K562 (cell line): Measurements from ENCODE around the gene RCOR2. TPM values are rescaled to one million over a fixed set of nuclear protein-coding genes. Genes with fewer than 3 reads are reported as not detected.

ENCODE experiments used
- ASH1L ChIP-seq: fragments of 450-650 bp; IDR thresholded peaks from 2 replicates; pipeline ENCODE4 v1.6.1; 2018; ENCODE audit warnings: borderline replicate concordance, mild to moderate bottlenecking, low read depth; ENCODE audit not compliant: partially characterized antibody
- CHD1 ChIP-seq: fragments of 200-600 bp; sonication (generic); IDR thresholded peaks from one replicate; pipeline ENCODE4 v1.6.1; 2012; ENCODE audit warnings: mild to moderate bottlenecking, moderate library complexity, low read length, inconsistent platforms
- CREB5 ChIP-seq: fragments of 250-450 bp; sonication (Bioruptor Pico); IDR thresholded peaks from 2 replicates; pipeline ENCODE4 v1.5.0; 2020; ENCODE audit warnings: mild to moderate bottlenecking
- DACH1 ChIP-seq: fragments of 450-650 bp; IDR thresholded peaks from 2 replicates; pipeline ENCODE4 v1.6.1; 2018; ENCODE audit not compliant: partially characterized antibody
- EHMT2 ChIP-seq: fragments of 450-650 bp; IDR thresholded peaks from 2 replicates; pipeline ENCODE4 v1.6.1; 2018; ENCODE audit warnings: antibody characterized with exemption
- HIVEP1 ChIP-seq: fragments of 250-450 bp; sonication (Bioruptor Pico); IDR thresholded peaks from 2 replicates; pipeline ENCODE4 v1.4.0; 2020; ENCODE audit warnings: mild to moderate bottlenecking
- HNRNPK ChIP-seq: fragments of 200-400 bp; formaldehyde crosslinking; IDR thresholded peaks from one replicate; pipeline ENCODE4 v1.6.1; 2018; ENCODE audit warnings: mild to moderate bottlenecking, low read depth, low read length; ENCODE audit not compliant: poor library complexity, severe bottlenecking
- KLF1 ChIP-seq: fragments of 450-650 bp; IDR thresholded peaks from 2 replicates; pipeline ENCODE4 v1.6.1; 2016; ENCODE audit warnings: missing genetic modification characterization, missing compliant biosample characterization
- MAZ ChIP-seq, 2 experiments: fragments of 450-650 bp in 1 of 2; sonication (generic) in 1 of 2; formaldehyde crosslinking; IDR thresholded peaks in 1 of 2; conservative IDR thresholded peaks in 1 of 2; 2 replicates each; pipeline versions ENCODE4 v1.4.0 to v1.5.0; 2020; ENCODE audit warnings: mild to moderate bottlenecking in 1 of 2, missing genetic modification reagents in 1 of 2
- MEIS2 ChIP-seq: fragments of 450-650 bp; IDR thresholded peaks from 2 replicates; pipeline ENCODE4 v1.6.1; 2014; ENCODE audit warnings: mild to moderate bottlenecking; ENCODE audit not compliant: partially characterized antibody
- MGA ChIP-seq: fragments of 450-650 bp; IDR thresholded peaks from 2 replicates; pipeline ENCODE4 v1.6.1; 2016; ENCODE audit warnings: mild to moderate bottlenecking, moderate library complexity
- NR4A1 ChIP-seq, 2 experiments: fragments of 250-450 bp in 1 of 2; fragments of 450-650 bp in 1 of 2; sonication (Bioruptor Pico) in 1 of 2; IDR thresholded peaks; 2 replicates each; pipeline versions ENCODE4 v1.4.0 to v1.6.1; 2016 to 2020; ENCODE audit warnings: mild to moderate bottlenecking in 2 of 2, missing compliant biosample characterization in 1 of 2, missing genetic modification characterization in 1 of 2, moderate library complexity in 1 of 2
- TAL1 ChIP-seq: fragments of 450-650 bp; IDR thresholded peaks from 2 replicates; pipeline ENCODE4 v1.6.1; 2016; ENCODE audit warnings: mild to moderate bottlenecking
- USF2 ChIP-seq: sonication (generic); formaldehyde crosslinking; IDR thresholded peaks from 2 replicates; pipeline ENCODE4 v1.5.0; 2020; ENCODE audit warnings: missing genetic modification reagents
- polyA plus RNA-seq, 8 experiments: library from polyadenylated mRNA; depleted of rRNA in 4 of 8; stranded (reverse) in 5 of 8; unstranded in 3 of 8; fragments of >200 nt; fragmentation: Nextera tagmentation in 2 of 8; fragmentation: Illumina TruSeq in 1 of 8; extraction: Ambion mirVana in 2 of 8; extraction: Trizol in 1 of 8; gene quantifications; 2 replicates each; pipeline versions ENCODE4 v1.2.1 to v1.2.3, GENCODE V29; 2011 to 2014; ENCODE audit warnings: inconsistent platforms in 1 of 8, missing spikeins in 1 of 8
- total RNA-seq, 7 experiments: library from RNA; depleted of rRNA in 6 of 7; stranded (reverse); fragments of >200 nt in 6 of 7; fragmentation: Illumina TruSeq in 2 of 7; extraction: Trizol in 2 of 7; gene quantifications; 2 replicates each; pipeline versions ENCODE4 v1.2.1 to v1.2.3, GENCODE V29; 2011 to 2021; ENCODE audit warnings: low replicate concordance in 1 of 7

Gene RCOR2
- total and polyA plus RNA-seq, 9 of the 15 experiments (the other 6 are each of a cell fraction or from before 2014, with no cell fraction given), result 0.04 to 6.5 (median 2.5) TPM; not detected in 1

DNA sequence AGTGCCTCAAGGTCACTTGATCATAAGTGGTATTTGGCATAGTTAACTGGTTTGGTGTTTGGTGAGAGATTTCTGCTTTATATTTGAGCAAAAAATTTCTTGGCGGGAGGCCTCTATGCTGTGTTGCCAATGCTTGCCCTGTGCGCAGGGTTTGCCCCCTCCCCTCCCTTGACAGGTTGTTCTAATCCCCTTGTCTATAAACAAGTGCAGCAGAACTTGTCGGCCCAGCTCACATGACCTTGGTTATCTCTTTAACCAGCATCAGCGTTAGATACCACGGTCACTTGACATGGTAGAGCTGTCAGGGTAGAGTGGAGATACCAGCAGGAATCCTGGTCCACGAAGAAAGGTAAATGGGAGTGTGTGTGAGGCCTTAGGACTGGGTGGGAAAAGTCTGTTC is 42.5 kb downstream of the RCOR2 start (continued):
- TF ChIP-seq NR4A1 (CRISPR knock-in tag; IDR thresholded peaks at IDR 0.05) (no peak), NR4A1 (tag; IDR thresholded peaks at IDR 0.05) (no peak), CHD1 (no peak), ASH1L (no peak), DACH1 (no peak), HIVEP1 (no peak), MEIS2 (peak; percentile 30), USF2 (CRISPR knock-in tag) (peak; percentile 53), KLF1 (tag) (no peak), CREB5 (CRISPR knock-in tag) (no peak), EHMT2 (no peak), MGA (no peak), HNRNPK (no peak), MAZ (CRISPR knock-in tag; conservative IDR thresholded peaks at IDR 0.05 in 1 of 2, IDR thresholded peaks at IDR 0.05 in 1 of 2) (peak in 1 of 2 experiments; percentile 47; a peak in 1 of 4 replicates), TAL1 (no peak)
